Lower leg skin (tissue), 3 donors: Measurements from ENCODE around the gene SCYGR1.
"Not testable (repeated sequence)": the region's sequence is repeated elsewhere in the genome, so short reads cannot be mapped to it uniquely, and the experiment has no call there.

Source experiments
- POLR2A ChIP-seq, 2 donors: fragments of 450-650 bp; IDR thresholded peaks; one replicate each; pipeline ENCODE4 v1.6.1; 2016 to 2017; ENCODE audit warnings: antibody characterized with exemption in 2 of 2, mild to moderate bottlenecking in 1 of 2, moderate library complexity in 1 of 2
- TF ChIP-seq, protein P1 (sequence below), 3 donors: fragments of 450-650 bp; IDR thresholded peaks; one replicate each; pipeline ENCODE4 v1.5.1; 2016; ENCODE audit warnings: antibody characterized with exemption in 3 of 3, mild to moderate bottlenecking in 3 of 3, moderate library complexity in 2 of 3

DNA sequence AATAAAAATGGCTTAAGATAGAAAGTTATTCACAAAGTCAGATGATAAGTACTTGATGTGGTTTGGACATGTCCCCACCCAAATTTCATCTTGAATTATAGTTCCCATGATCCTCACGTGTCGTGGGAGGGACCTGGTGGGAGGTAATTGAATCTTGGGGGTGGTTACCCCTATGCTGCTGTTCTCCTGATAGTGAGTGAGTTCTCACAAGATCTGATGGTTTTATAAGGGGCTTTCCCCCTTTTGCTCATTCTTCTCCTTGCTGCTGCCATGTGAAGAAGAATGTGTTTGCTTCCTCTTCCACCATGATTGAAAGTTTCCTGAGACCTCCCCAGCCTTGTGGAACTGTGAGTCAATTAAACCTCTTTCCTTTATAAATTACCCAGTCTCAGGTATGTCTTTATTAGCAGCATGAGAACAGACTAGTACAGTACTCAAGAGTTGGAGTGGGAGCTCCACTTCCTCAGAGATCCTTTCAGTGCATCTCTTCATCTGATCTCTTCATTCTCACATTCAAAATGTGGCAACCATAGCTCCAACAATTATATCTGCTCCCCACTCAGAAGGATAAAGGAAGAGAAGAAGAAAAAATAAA lies 5.4 kb downstream of the SCYGR1 start:
- TF ChIP-seq, protein P1, sequence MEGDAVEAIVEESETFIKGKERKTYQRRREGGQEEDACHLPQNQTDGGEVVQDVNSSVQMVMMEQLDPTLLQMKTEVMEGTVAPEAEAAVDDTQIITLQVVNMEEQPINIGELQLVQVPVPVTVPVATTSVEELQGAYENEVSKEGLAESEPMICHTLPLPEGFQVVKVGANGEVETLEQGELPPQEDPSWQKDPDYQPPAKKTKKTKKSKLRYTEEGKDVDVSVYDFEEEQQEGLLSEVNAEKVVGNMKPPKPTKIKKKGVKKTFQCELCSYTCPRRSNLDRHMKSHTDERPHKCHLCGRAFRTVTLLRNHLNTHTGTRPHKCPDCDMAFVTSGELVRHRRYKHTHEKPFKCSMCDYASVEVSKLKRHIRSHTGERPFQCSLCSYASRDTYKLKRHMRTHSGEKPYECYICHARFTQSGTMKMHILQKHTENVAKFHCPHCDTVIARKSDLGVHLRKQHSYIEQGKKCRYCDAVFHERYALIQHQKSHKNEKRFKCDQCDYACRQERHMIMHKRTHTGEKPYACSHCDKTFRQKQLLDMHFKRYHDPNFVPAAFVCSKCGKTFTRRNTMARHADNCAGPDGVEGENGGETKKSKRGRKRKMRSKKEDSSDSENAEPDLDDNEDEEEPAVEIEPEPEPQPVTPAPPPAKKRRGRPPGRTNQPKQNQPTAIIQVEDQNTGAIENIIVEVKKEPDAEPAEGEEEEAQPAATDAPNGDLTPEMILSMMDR (IDR thresholded peaks at IDR 0.05): not testable (repeated sequence)
- not testable (repeated sequence) for TF ChIP-seq POLR2A (IDR thresholded peaks at IDR 0.05)
